ENCODE results near the gene BEX3.

DNA sequence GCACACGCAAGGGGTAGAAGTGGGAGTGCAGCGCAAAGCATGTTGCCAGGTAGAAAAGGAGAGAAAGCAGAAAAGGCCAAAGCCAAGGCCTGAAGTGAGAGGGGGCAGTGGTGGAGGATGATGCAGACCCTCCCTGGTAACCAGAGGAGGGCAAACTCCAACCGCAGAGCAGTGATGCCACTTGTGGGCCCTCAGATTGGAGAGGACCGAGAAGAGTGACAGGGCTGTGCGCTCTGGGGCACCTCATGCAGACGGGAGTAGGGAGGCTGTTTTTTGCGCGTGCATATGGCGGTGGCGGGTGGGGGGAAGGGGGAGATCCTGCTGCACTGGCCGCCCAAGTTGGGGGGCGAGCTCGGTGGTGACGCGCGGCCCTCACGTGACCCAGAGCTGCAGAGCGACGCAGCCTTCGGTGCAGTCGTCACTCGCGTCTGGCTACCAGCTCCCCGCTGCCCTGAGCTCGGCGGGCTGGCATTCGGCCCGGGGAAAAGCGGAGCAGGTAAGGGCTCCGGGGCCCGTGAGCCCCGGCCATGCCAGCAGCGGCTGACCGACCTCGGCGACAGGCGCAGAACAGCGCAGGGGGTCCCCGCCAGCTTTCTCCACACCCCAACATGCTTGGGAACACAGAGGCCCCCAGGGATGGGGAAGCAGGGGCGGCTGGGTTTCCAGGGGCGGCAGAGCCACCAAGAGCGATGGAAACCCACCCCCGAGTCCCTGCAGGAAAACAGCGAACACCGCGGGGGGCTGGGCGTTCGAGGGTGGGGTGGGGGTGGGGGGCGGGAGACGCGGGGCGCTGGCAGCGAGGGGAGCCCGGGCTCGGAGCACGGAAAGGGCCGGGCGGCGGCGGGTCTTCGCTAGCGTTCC, at the start of gene BEX3:
- TF ChIP-seq, protein P1, sequence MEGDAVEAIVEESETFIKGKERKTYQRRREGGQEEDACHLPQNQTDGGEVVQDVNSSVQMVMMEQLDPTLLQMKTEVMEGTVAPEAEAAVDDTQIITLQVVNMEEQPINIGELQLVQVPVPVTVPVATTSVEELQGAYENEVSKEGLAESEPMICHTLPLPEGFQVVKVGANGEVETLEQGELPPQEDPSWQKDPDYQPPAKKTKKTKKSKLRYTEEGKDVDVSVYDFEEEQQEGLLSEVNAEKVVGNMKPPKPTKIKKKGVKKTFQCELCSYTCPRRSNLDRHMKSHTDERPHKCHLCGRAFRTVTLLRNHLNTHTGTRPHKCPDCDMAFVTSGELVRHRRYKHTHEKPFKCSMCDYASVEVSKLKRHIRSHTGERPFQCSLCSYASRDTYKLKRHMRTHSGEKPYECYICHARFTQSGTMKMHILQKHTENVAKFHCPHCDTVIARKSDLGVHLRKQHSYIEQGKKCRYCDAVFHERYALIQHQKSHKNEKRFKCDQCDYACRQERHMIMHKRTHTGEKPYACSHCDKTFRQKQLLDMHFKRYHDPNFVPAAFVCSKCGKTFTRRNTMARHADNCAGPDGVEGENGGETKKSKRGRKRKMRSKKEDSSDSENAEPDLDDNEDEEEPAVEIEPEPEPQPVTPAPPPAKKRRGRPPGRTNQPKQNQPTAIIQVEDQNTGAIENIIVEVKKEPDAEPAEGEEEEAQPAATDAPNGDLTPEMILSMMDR (IDR thresholded peaks at IDR 0.05), result no peak
- peak; percentile 29 to 73 for TF ChIP-seq POLR2A (IDR thresholded peaks at IDR 0.05)
